Testis (tissue), 2 donors: ENCODE data around the gene TMEM151B.

ENCODE experiments used
- POLR2A ChIP-seq: fragments of 450-650 bp; IDR thresholded peaks from one replicate; pipeline ENCODE4 v1.6.1; 2017; ENCODE audit warnings: antibody characterized with exemption, mild to moderate bottlenecking, moderate library complexity
- TF ChIP-seq, protein P1 (sequence below), 3 experiments: fragments of 450-650 bp in 2 of 3; fragments of 200-600 bp in 1 of 3; sonication (generic) in 1 of 3; IDR thresholded peaks; one replicate each; pipeline ENCODE4 v1.5.1; 2016 to 2019; ENCODE audit warnings: antibody characterized with exemption in 3 of 3, mild to moderate bottlenecking in 2 of 3, moderate library complexity in 1 of 3

DNA sequence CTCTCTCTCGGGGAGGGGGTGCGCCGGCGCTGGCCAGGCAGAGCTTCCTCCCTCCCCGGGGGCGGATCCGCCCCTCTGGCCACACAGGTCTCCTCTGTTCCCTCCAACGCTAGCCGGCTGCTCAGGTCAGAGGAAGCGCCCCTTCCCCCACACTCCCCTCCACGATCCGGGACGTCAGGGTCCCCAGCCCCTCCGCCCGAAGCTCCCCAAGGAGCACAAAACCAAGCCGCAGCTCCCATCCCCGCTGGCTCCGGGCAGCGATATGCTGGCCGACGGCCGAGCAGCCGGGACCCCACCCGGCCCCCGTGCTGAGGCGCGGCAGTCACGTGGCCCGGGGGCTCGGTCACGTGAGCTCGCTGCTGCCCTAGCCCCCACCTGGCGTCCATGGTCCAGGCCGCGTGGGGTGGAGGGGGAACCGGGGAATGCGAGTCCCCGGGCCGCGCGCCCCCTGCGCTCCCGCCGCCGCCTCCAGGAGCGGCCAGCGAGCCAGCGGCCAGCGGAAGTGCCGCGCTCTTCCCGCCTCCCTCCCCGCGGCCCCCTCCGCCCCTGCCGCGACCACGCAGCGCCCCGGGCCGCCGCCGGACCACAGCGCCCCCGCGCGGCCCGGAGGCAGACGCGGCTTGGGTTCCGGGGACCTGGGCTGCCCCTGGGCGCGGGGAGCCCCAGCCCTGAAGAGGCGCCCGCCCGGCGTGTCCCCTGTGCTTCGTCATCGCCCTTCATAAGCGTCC, 13.1 kb upstream of the TMEM151B start, which contains the start of gene SLC35B2:
- TF ChIP-seq POLR2A, result no peak
- TF ChIP-seq, protein P1, sequence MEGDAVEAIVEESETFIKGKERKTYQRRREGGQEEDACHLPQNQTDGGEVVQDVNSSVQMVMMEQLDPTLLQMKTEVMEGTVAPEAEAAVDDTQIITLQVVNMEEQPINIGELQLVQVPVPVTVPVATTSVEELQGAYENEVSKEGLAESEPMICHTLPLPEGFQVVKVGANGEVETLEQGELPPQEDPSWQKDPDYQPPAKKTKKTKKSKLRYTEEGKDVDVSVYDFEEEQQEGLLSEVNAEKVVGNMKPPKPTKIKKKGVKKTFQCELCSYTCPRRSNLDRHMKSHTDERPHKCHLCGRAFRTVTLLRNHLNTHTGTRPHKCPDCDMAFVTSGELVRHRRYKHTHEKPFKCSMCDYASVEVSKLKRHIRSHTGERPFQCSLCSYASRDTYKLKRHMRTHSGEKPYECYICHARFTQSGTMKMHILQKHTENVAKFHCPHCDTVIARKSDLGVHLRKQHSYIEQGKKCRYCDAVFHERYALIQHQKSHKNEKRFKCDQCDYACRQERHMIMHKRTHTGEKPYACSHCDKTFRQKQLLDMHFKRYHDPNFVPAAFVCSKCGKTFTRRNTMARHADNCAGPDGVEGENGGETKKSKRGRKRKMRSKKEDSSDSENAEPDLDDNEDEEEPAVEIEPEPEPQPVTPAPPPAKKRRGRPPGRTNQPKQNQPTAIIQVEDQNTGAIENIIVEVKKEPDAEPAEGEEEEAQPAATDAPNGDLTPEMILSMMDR (IDR thresholded peaks at IDR 0.05), result peak; percentile 70 to 83 (median 80)
